Measurements from ENCODE around the gene MACROD2. TPM values are rescaled to one million over a fixed set of nuclear protein-coding genes. Genes with fewer than 3 reads are reported as not detected.
"Not testable (repeated sequence)": the region's sequence is repeated elsewhere in the genome, so short reads cannot be mapped to it uniquely, and the experiment has no call there.

Gene MACROD2
- total RNA-seq, 2 donors from 2014 or later, result 8.3 to 21.8 TPM

DNA sequence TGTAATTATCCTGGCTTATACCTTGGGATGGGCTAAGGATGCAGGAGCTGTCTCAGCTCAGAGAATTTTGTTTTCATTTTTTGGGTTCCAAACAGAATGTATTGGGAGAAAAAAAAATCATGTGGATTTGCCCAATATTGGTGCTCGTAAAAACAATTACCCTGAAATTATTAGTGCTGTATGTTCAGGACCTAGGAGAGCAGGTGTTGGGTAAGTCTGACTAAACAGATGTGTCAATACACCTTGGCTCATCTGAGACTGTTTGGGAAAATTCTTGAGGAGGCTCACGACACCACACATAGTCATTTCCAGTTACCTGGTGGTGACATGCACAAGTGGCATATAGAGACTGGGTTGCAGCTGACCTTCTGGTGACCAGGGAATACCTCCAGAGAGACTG is 1144.2 kb downstream of the MACROD2 start:
- no peaks in the 10 kb centered on the region for H3K36me3 ChIP-seq (replicated peaks in 1 of 2; ENCODE audit: insufficient read depth in 1 of 2, low read depth in 2 of 2)
- no peak overlapping the region for H3K4me3 ChIP-seq
- H3K4me1 ChIP-seq, result peaks cover 31% of the 10 kb centered on the region
- no peaks in the 10 kb centered on the region for H3K27me3 ChIP-seq
- TF ChIP-seq, protein P1, sequence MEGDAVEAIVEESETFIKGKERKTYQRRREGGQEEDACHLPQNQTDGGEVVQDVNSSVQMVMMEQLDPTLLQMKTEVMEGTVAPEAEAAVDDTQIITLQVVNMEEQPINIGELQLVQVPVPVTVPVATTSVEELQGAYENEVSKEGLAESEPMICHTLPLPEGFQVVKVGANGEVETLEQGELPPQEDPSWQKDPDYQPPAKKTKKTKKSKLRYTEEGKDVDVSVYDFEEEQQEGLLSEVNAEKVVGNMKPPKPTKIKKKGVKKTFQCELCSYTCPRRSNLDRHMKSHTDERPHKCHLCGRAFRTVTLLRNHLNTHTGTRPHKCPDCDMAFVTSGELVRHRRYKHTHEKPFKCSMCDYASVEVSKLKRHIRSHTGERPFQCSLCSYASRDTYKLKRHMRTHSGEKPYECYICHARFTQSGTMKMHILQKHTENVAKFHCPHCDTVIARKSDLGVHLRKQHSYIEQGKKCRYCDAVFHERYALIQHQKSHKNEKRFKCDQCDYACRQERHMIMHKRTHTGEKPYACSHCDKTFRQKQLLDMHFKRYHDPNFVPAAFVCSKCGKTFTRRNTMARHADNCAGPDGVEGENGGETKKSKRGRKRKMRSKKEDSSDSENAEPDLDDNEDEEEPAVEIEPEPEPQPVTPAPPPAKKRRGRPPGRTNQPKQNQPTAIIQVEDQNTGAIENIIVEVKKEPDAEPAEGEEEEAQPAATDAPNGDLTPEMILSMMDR (IDR thresholded peaks at IDR 0.05), result no peak
- no peak for TF ChIP-seq POLR2A (IDR thresholded peaks at IDR 0.05)
- ATAC-seq, result no peak
- WGBS, 2 donors, result 55 to 82% methylated on average over 2 of the region's 2 CpGs
- peak overlapping the region in 2 of 4 donors; percentile 10 to 16 for H3K27ac ChIP-seq
- H3K9me3 ChIP-seq, result no peaks in the 10 kb centered on the region
- DNase-seq, result no peak
- intact Hi-C loops (cut with DNase I), result no loop called here

GRCh38 chr20:15140286-15140685 is 1145.0 kb downstream of the MACROD2 start:
- WGBS, 2 donors, result 51 to 59% methylated on average over 2 of the region's 2 CpGs

GRCh38 chr20:15140940-15141339 is 1145.6 kb downstream of the MACROD2 start:
- DNase-seq; ATAC-seq; H3K27me3 ChIP-seq; H3K27ac ChIP-seq; H3K4me3 ChIP-seq; H3K9me3 ChIP-seq; intact Hi-C loops (cut with DNase I); H3K36me3 ChIP-seq (replicated peaks in 1 of 2; ENCODE audit: insufficient read depth in 1 of 2, low read depth in 2 of 2): not testable (repeated sequence)
- WGBS, 2 donors, result 64 to 67% methylated on average over 1 of the region's 1 CpG
- H3K4me1 ChIP-seq, result peaks cover 31% of the 10 kb centered on the region

More at GRCh38 chr20:15140286-15140685, 1145.0 kb downstream of the MACROD2 start:
- Histone ChIP-seq H3K27me3 (no peaks in the 10 kb centered on the region), H3K27ac (peak overlapping the region in 1 of 4 donors; percentile 16), H3K36me3 (replicated peaks in 1 of 2; ENCODE audit: insufficient read depth in 1 of 2, low read depth in 2 of 2) (no peaks in the 10 kb centered on the region), H3K9me3 (no peaks in the 10 kb centered on the region), H3K4me3 (no peak overlapping the region), H3K4me1 (peaks cover 31% of the 10 kb centered on the region)
- no peak for TF ChIP-seq POLR2A (IDR thresholded peaks at IDR 0.05)
- TF ChIP-seq, protein P1 (IDR thresholded peaks at IDR 0.05), result no peak
- intact Hi-C loops (cut with DNase I), result no loop called here
- peak; percentile 13 for ATAC-seq
- DNase-seq, result no peak

- intact Hi-C loops (cut with DNase I), result no loop called here
- ATAC-seq (peak; percentile 47), DNase-seq (no peak)
- H3K27me3 ChIP-seq, result no peaks in the 10 kb centered on the region
- H3K9me3 ChIP-seq, result no peaks in the 10 kb centered on the region
- peak overlapping the region in 3 of 4 donors; percentile 17 to 53 (median 30) for H3K27ac ChIP-seq
- H3K4me1 ChIP-seq, result peaks cover 31% of the 10 kb centered on the region
- H3K36me3 ChIP-seq (replicated peaks in 1 of 2; ENCODE audit: insufficient read depth in 1 of 2, low read depth in 2 of 2), result no peaks in the 10 kb centered on the region
- WGBS, 2 donors, result 54 to 57% methylated on average over 4 of the region's 4 CpGs
- TF ChIP-seq, protein P1 (IDR thresholded peaks at IDR 0.05), result no peak
- no peak for TF ChIP-seq POLR2A (IDR thresholded peaks at IDR 0.05)
- no peak overlapping the region for H3K4me3 ChIP-seq
Measured at GRCh38 chr20:15141861-15142260, 1146.5 kb downstream of the MACROD2 start.

- intact Hi-C loops (cut with DNase I), result no loop called here
- no peak for TF ChIP-seq POLR2A (IDR thresholded peaks at IDR 0.05)
- TF ChIP-seq, protein P1 (IDR thresholded peaks at IDR 0.05), result no peak
- no peak overlapping the region for H3K27ac ChIP-seq
- H3K27me3 ChIP-seq, result no peaks in the 10 kb centered on the region
- DNase-seq, result no peak
- H3K36me3 ChIP-seq (replicated peaks in 1 of 2; ENCODE audit: insufficient read depth in 1 of 2, low read depth in 2 of 2), result no peaks in the 10 kb centered on the region
- H3K4me3 ChIP-seq, result no peak overlapping the region
- 75 to 93% methylated on average over 1 of the region's 1 CpG for WGBS, 2 donors
- H3K9me3 ChIP-seq, result no peaks in the 10 kb centered on the region
- peaks cover 25% of the 10 kb centered on the region for H3K4me1 ChIP-seq
- ATAC-seq, result no peak
Measured at GRCh38 chr20:15143478-15143877, 1148.2 kb downstream of the MACROD2 start.

All from body of pancreas (tissue), 4 donors.